Measurements from ENCODE around the gene OPN4.

OPN4 gene

DNA sequence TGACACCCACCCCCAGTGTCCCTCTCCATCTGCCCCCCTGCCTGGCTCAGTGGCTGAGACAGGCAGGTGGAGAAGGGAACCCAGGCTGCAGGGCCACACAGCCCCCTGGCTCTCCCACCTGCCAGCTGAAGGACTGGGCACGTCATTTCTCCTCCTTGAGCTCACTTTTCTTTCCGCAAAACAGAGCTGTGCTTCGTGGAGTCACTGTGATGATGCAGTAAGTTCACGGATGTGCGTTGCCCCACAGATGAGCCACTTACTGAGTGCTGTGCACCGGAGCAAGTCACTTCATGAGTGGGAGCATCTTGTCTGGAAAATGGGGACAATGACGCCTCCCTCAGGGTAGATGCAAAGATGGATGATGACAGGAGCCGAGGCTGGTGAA is 2.7 kb downstream of the OPN4 start:
- TF ChIP-seq CTCF (IDR thresholded peaks at IDR 0.05; ENCODE audit: low read depth, low read length): no peak
- no peak overlapping the region for H3K4me3 ChIP-seq (ENCODE audit: low read depth, low read length)
- in situ Hi-C loops (cut with HindIII; ENCODE audit: low sequenced_read_pairs): no loop called here
- DNase-seq (ENCODE audit: low read depth, low spot score): no peak

DNA sequence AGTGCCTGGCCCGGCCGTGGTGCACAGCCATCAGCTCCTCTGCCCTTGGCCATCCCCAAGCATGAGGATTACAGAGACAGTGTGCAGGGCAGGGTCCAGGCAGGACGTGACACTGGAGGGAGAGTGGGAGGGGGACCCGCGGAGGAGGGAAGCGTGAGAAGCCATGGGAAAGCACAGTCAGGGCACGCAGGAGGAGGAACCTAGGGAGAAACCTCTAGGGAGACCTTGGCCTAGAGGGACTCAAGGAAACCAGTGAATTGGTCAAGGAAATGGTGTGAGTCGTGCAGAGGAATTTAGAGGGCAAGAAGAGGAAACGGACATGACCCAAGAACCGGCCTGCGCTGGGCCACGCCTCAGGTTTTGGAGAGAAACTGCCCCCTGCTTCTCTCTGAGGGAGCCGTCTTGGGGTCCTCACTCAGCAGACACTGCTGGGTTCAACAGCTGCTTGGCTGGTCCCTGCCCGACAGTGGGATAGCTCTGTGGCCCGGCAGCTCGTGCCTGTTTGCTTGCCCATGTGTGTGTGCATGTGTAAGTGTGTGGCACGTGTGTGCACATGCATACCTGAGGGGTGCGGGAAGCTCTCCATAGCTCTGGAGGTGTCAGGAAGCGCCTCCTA is 3.2 kb downstream of the OPN4 start:
- no peak overlapping the region for H3K4me3 ChIP-seq (ENCODE audit: low read depth, low read length)
- no peak for TF ChIP-seq CTCF (IDR thresholded peaks at IDR 0.05; ENCODE audit: low read depth, low read length)
- no peak for DNase-seq (ENCODE audit: low read depth, low spot score)
- in situ Hi-C loops (cut with HindIII; ENCODE audit: low sequenced_read_pairs): no loop called here

DNA sequence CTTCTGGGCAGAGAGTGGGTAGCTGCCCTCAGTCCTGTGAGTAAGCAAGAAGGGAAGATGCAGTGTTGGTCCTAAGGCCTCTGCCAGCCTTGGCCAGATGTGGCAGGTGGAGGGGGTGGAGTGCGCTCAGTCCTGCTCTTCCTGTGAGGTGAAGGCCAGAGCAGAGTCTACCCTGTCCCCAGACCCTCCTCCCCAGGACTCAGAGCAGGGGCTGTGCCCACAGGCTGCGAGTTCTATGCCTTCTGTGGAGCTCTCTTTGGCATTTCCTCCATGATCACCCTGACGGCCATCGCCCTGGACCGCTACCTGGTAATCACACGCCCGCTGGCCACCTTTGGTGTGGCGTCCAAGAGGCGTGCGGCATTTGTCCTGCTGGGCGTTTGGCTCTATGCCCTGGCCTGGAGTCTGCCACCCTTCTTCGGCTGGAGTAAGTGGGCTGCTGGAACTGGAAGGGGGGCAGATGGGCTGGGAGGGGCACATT is 4.0 kb downstream of the OPN4 start:
- H3K4me3 ChIP-seq (ENCODE audit: low read depth, low read length): no peak overlapping the region
- no peak for DNase-seq (ENCODE audit: low read depth, low spot score)
- TF ChIP-seq CTCF (IDR thresholded peaks at IDR 0.05; ENCODE audit: low read depth, low read length): no peak
- in situ Hi-C loops (cut with HindIII; ENCODE audit: low sequenced_read_pairs): no loop called here

DNA sequence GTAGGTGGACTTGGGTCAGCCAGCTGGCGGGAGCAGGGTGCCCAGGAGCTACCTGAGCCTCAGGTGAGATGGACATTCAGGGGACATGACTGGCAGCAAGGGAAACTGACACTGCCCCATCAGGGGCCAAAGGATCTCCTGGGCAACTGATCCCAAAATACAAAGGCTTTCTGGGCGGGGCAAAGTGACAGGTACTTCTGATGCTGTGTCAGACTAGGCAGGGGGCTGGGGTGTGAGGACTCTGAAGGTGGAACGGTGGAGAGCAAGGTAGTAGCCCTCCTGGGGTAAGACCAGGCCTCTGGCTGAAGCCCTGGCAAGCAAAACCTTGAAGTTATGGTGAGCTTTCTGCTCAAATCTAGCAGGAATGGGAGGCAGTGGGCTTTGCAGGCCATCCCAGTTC is 4.4 kb downstream of the OPN4 start:
- DNase-seq (ENCODE audit: low read depth, low spot score): no peak
- TF ChIP-seq CTCF (IDR thresholded peaks at IDR 0.05; ENCODE audit: low read depth, low read length): no peak
- no peak overlapping the region for H3K4me3 ChIP-seq (ENCODE audit: low read depth, low read length)
- in situ Hi-C loops (cut with HindIII; ENCODE audit: low sequenced_read_pairs): no loop called here

- TF ChIP-seq CTCF (IDR thresholded peaks at IDR 0.05; ENCODE audit: low read depth, low read length): no peak
- H3K4me3 ChIP-seq (ENCODE audit: low read depth, low read length): no peak overlapping the region
- DNase-seq (ENCODE audit: low read depth, low spot score): no peak
- in situ Hi-C loops (cut with HindIII; ENCODE audit: low sequenced_read_pairs): no loop called here
These were observed 4.9 kb downstream of the OPN4 start for GRCh38 chr10:86659161-86659691.

GRCh38 chr10:86659721-86660453 is 5.5 kb downstream of the OPN4 start:
- no peak for DNase-seq (ENCODE audit: low read depth, low spot score)
- TF ChIP-seq CTCF (IDR thresholded peaks at IDR 0.05; ENCODE audit: low read depth, low read length): no peak
- H3K4me3 ChIP-seq (ENCODE audit: low read depth, low read length): no peak overlapping the region
- in situ Hi-C loops (cut with HindIII; ENCODE audit: low sequenced_read_pairs): no loop called here
